Stimulated activated naive CD8-positive, alpha-beta T cell treated with anti-CD3 and anti-CD28 coated beads, Interleukin-15, amount 100 ng/mL, for 72 hours (primary cell): ENCODE measurements around the gene COQ8A.
"Not testable (repeated sequence)": the region's sequence is repeated elsewhere in the genome, so short reads cannot be mapped to it uniquely, and the experiment has no call there.

Experiments
- ATAC-seq: fragments of 150-1000 bp; cut with Tn5 transposase; 2 replicates; pipeline ENCODE4 v1.10.0; 2021; ENCODE audit warnings: mild to moderate bottlenecking, moderate library complexity
- DNase-seq, 2 donors: peaks; one replicate each; pipeline ENCODE4 v3.0.0; 2021 to 2022
- H3K27ac Mint-ChIP-seq, 2 donors: one replicate each; pipeline ENCODE4 v1.8.0; 2022; ENCODE audit warnings: mild to moderate bottlenecking in 2 of 2, mixed read lengths in 2 of 2, moderate library complexity in 2 of 2
- H3K27me3 Mint-ChIP-seq: one replicate; pipeline ENCODE4 v1.8.0; 2022; ENCODE audit warnings: mixed read lengths
- H3K4me1 Mint-ChIP-seq: one replicate; pipeline ENCODE4 v1.8.0; 2022; ENCODE audit warnings: mild to moderate bottlenecking, mixed read lengths
- H3K4me3 Mint-ChIP-seq, 2 donors: one replicate each; pipeline ENCODE4 v1.8.0; 2022; ENCODE audit warnings: mild to moderate bottlenecking in 2 of 2, mixed read lengths in 2 of 2, moderate library complexity in 1 of 2
- H3K9me3 Mint-ChIP-seq, 2 donors: one replicate each; pipeline ENCODE4 v1.8.0; 2022; ENCODE audit warnings: mixed read lengths in 2 of 2

COQ8A gene

DNA sequence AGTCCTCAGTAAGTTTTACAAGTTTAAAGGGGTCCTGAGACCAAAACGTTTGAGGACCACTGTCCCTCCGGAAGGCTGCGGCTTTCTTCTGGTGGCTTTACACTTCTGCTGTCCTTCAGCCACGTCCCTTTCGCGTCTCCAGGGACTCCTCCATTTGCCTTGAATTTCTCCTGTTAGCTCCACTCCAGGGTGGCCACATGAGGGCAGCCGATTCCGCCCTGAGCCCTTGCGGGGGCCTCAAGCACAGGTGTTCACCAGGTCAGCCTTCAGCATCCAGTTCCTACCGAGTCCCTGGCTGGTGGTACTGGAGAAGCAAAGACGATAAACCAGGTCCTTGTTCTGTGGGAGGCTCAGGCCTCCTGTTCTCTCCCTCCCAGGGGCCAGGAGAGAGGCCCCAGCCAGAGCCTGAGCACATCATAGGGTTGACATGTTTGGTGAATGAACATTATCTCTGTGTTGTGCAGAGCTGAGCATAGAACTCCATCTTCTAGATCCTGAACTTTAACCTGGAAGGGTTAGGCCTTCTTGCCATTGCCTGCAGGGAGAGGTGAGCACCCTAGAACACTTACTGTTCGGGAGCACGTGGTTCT is 27.4 kb upstream of the COQ8A start:
- no peaks in the 10 kb centered on the region for H3K27me3 Mint-ChIP-seq
- no peak overlapping the region for H3K27ac Mint-ChIP-seq
- H3K9me3 Mint-ChIP-seq, result no peaks in the 10 kb centered on the region
- no peak overlapping the region for H3K4me3 Mint-ChIP-seq
- H3K4me1 Mint-ChIP-seq, result no peaks in the 10 kb centered on the region
- DNase-seq (peak; percentile 44 to 57), ATAC-seq (peak; percentile 84)

DNA sequence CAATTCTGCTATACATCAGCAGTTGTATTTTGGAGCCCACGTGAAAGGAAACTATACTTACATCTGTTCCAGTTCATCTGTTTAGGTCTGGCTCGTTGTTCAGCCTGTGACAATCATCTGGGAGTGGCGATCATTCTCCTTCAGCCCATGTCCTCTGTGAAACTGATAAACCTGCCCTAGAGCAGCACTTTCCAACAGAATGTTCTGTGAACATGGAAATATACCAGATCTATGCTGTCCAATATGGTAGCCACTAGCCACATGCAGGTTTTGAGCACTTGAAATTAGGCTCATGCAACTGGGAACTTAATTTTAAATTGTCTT is 24.5 kb upstream of the COQ8A start:
- DNase-seq, result no peak
- Mint-ChIP-seq H3K27ac (no peak overlapping the region), H3K4me3 (no peak overlapping the region), H3K9me3 (no peaks in the 10 kb centered on the region), H3K4me1 (no peaks in the 10 kb centered on the region), H3K27me3 (no peaks in the 10 kb centered on the region)
- no peak for ATAC-seq

DNA sequence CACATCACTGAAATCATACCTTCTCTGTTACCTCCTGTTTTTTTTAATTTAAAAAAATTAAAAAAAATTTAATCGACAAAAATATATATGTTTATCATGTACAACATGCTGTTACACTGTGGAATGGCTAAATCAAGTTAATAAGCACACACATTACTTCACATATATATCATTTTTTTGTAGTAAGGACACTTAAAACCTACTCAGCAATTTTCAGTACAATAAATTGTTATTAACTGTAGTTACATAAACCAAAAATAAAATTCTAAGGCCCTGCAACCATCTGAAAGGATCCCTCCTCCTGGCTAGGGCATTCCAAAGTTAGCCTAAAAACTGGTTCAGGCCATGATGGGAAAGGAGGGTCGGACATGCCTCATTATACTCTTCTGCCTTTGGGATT is 23.6 kb upstream of the COQ8A start:
- Mint-ChIP-seq H3K4me3 (no peak overlapping the region), H3K27me3 (no peaks in the 10 kb centered on the region), H3K9me3 (no peaks in the 10 kb centered on the region), H3K4me1 (no peaks in the 10 kb centered on the region), H3K27ac (no peak overlapping the region)
- ATAC-seq (no peak), DNase-seq (no peak)

DNA sequence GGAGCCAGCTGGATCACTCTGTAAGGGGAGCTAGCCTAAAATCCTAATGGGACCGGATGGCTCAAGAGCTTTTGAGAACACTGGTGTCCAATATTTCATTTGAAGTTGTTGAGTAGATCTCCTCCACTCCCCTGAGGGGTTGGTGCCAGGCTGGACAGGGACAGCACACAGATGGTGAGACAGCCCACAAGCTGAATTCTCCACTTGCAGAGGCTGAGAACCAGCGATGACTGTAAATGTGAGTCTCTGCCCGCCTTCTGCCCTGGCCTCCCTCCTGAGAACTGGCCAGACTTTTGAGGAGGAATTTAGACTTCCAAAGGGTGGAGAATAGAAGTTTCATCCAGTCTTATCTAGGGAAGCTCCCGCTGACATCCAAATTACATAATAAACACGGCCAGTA is 20.5 kb upstream of the COQ8A start:
- ATAC-seq (no peak), DNase-seq (no peak)
- Mint-ChIP-seq H3K4me3 (no peak overlapping the region), H3K9me3 (no peaks in the 10 kb centered on the region), H3K27ac (no peak overlapping the region), H3K4me1 (no peaks in the 10 kb centered on the region), H3K27me3 (no peaks in the 10 kb centered on the region)

DNA sequence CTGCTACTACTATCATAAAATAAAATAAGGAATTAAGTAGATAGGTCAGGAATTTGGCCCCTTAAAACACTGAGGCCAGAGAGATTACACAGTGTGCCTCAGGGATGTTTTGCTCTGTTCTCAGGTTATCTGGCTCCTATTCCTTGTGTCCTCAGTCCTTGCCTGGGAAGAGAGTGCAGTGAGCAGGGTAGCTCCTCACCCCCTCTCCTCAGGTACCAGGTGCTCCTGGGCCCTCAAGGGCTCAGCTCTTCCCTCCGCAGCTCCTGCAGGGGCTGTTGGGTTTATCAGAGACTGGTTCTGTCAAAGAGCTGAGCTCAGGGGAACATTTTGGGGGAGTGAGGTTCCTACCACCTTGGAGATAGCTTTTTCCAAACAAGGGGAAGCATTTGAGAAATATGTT is 20.1 kb upstream of the COQ8A start:
- no peak overlapping the region for H3K4me3 Mint-ChIP-seq
- no peaks in the 10 kb centered on the region for H3K27me3 Mint-ChIP-seq
- no peaks in the 10 kb centered on the region for H3K9me3 Mint-ChIP-seq
- DNase-seq (no peak), ATAC-seq (no peak)
- peak overlapping the region in 1 of 2 donors; percentile 44 for H3K27ac Mint-ChIP-seq
- no peaks in the 10 kb centered on the region for H3K4me1 Mint-ChIP-seq

DNA sequence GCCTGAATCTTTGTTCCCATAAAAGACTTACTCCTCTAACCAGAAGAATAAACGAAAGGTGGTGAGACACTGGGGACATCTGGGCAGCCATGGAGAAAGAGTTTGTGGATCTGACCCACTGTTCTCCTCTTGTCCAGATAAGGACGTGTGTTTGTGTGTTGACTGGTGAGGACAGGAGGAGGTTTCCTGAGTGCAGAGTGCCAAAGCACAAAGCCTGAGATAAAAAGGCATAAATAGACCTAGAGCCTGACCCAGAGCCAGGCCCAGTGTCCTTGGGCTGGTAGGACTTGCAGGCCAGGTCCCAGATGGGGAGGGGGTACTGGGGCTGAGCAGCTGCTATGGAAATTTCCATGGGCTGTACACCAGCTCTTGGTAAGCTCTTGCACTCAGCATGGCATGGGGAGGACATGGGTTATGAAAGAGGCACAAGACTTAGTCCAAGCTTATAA is 19.6 kb upstream of the COQ8A start:
- Mint-ChIP-seq H3K27me3 (no peaks in the 10 kb centered on the region), H3K9me3 (no peaks in the 10 kb centered on the region), H3K4me3 (no peak overlapping the region), H3K4me1 (no peaks in the 10 kb centered on the region), H3K27ac (no peak overlapping the region)
- no peak for ATAC-seq
- DNase-seq, result no peak

DNA sequence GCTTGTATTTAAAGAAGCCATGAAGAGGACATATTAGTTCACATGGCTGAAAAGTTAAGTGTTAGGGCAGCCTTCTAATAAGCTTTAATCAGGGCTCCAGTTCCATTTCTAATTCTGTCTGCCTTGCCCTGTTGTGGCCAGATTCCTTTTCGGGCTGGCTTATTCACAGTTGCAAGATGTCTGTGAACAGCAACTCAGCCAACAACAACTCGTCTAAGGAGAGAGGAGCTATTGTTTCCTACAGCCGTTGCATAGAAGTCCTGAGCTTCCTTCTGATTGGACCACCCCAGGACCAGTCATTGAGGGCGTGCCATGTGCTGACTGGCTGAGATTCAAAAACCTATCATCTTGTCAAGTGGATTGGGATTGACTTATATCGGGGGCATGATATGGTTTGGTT is 18.6 kb upstream of the COQ8A start:
- Mint-ChIP-seq H3K27me3 (peaks cover 2% of the 10 kb centered on the region), H3K9me3 (no peaks in the 10 kb centered on the region), H3K4me3 (no peak overlapping the region), H3K4me1 (no peaks in the 10 kb centered on the region), H3K27ac (no peak overlapping the region)
- no peak for DNase-seq
- no peak for ATAC-seq

DNA sequence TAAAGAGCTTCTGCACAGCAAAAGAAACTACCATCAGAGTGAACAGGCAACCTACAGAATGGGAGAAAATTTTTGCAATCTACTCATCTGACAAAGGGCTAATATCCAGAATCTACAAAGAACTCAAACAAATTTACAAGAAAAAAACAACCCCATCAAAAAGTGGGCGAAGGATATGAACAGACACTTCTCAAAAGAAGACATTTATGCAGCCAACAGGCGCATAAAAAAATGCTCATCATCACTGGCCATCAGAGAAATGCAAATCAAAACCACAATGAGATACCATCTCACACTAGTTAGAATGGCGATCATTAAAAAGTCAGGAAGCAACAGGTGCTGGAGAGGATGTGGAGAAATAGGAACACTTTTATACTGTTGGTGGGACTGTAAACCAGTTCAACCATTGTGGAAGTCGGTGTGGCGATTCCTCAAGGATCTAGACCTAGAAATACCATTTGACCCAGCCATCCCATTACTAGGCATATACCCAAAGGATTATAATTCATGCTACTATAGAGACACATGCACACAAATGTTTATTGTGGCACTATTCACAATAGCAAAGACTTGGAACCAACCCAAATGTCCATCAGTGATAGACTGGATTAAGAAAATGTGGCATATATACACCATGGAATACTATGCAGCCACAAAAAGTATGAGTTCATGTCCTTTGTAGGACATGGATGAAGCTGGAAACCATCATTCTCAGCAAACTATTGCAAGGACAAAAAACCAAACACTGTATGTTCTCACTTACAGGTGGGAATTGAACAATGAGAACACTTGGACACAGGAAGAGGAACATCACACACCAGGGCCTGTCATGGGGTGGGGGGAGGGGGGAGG is 10.6 kb upstream of the COQ8A start:
- H3K4me1 Mint-ChIP-seq, ATAC-seq: not testable (repeated sequence)

DNA sequence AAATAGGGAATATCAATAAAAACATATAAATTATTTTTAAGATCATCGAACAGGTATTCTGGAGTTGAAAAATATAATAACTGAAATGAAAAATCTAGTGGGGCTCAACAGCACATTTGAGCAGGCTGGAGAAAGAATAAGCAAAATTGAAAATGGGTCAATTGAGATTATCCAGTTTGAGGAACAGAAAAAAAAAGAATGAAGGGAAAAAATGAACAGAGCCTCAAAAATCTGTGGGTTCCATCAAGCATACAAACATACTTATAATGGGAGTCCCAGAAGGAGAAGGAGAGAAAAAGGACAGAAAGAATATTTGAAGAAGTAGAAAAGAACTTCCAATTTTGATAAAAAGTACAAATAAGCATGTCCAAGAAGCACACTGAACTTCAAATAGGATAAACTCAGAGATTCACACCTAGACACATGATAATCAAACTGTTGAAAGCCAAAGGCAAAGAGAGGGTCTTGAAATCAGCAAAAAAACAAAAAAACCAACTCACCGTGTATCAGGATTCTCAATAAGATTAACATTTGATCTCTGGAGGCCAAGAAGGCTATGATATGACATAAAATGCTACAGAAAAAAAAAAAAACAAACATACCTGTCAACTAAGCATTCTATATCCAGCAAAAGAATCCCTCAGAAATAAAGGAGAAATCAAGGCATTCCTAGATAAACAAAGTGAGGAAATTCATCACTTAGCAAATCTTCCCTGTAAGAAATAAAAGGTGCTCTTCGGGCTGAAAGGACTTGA is 5.4 kb upstream of the COQ8A start:
- Mint-ChIP-seq H3K9me3 (peaks cover 16 to 17% of the 10 kb centered on the region in 2 donors), H3K27me3 (no peaks in the 10 kb centered on the region), H3K4me3 (no peak overlapping the region), H3K4me1 (peaks cover 24% of the 10 kb centered on the region), H3K27ac (no peak overlapping the region)
- no peak for ATAC-seq
- no peak for DNase-seq

More for the DNA sequence above, 10.6 kb upstream of the COQ8A start:
- H3K9me3 Mint-ChIP-seq, DNase-seq, H3K27me3 Mint-ChIP-seq, H3K27ac Mint-ChIP-seq, H3K4me3 Mint-ChIP-seq: not testable (repeated sequence)

DNA sequence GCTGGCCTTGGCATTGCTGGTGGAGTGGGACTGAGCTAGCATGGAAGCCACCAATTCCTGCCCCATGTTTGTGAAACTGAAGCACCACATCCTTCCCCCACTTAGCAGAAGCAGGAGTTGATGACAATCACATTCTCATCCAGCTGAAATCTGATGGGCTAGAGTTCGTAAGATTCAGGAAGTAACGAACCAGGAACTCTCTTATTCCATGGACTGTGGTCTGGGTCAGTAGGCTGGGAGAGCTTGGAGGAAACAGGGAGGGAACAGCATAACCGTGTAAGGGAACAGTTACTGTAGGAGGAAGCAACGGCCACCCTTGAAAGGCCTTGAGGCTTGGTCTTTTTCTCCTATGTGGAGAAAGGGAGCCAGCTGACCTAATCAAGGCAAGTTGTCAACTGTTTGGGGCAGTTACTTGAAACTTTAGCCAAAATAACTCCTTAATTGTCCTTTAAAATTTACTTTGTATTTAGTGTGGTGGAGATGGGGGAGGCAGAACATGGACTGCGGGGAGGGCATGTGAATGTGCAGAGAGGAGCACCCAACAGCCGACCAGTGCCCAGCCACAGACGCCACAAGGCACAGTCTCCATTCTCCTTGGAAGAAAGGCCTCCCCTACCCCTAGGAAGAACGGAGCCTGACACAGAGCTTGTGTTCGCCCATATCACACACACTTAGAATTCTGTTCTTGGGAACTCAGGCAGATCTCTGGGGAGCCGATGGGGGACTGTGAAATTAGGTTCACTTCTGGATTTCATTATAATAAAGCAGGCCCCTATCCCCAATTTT is 2.0 kb upstream of the COQ8A start:
- DNase-seq, result no peak
- H3K4me3 Mint-ChIP-seq, result peak overlapping the region; percentile 93 to 96
- no peak for ATAC-seq
- peak overlapping the region; percentile 29 to 99 for H3K27ac Mint-ChIP-seq
- H3K27me3 Mint-ChIP-seq, result no peaks in the 10 kb centered on the region
- H3K9me3 Mint-ChIP-seq, result peaks cover 16 to 17% of the 10 kb centered on the region in 2 donors
- peaks cover 44% of the 10 kb centered on the region for H3K4me1 Mint-ChIP-seq

DNA sequence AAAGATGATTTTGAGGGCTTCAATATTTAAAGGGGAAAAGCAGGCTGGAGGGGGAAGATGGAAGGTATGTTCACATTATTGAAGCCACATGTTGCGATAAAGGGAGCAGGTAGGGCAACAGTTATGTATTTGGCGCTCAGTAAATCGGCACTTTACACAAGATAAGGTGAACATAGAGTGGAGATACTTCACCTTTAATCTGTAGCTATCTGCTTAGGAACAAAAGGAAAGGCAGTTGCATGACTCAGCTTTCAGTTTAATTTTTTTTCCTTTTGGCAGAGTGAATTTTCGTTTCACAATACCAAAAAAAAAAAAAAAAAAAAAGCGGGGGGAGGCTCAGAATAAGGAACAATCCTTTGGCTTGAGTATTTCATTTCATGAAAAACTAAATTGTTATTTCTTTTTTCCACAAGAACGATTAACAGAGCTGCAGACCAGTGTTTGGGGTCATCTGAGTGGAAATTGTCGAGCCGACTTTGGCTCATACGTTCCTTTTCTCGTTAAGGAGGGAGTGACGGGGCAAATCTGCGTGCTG is 1.1 kb upstream of the COQ8A start:
- DNase-seq, result no peak
- peak overlapping the region; percentile 98 to 99 for H3K27ac Mint-ChIP-seq
- no peaks in the 10 kb centered on the region for H3K27me3 Mint-ChIP-seq
- H3K4me3 Mint-ChIP-seq, result peak overlapping the region; percentile 93 to 96
- ATAC-seq, result no peak
- peaks cover 16 to 17% of the 10 kb centered on the region in 2 donors for H3K9me3 Mint-ChIP-seq
- peaks cover 52% of the 10 kb centered on the region for H3K4me1 Mint-ChIP-seq

DNA sequence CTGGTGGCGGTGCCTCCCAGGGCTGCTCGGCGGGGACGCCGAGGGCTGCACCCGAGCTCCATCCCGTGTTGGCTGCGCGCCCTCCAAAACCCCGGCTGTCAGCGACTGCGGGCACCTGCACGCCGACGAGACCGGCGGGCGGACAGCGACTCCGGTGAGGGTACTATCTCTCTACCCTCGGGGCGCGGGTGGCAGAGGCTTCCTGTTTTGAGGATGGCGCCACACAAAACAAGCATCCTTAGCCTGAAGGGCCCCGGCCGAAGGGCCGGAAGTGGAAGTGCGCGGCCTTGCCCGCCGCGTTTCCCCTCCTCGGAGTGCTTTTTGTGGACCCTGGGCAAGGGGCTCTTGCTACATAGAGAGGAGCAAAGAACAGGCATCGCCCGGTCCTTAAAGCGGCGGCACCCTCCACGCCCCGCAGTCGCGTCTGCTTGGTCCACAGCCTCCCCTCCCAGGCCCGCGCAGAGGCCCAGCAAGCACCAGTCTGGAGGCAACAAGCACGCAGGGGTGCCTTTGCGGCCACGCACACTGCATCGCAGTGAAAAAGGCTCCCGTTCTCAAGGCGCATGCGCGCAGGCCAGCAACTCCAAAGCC is 561 bp upstream of the COQ8A start:
- peak overlapping the region; percentile 98 to 99 for H3K27ac Mint-ChIP-seq
- peak; percentile 53 for ATAC-seq
- H3K4me3 Mint-ChIP-seq, result peak overlapping the region; percentile 93 to 96
- DNase-seq, result no peak
- peaks cover 58% of the 10 kb centered on the region for H3K4me1 Mint-ChIP-seq
- no peaks in the 10 kb centered on the region for H3K27me3 Mint-ChIP-seq
- peaks cover 12 to 13% of the 10 kb centered on the region in 2 donors for H3K9me3 Mint-ChIP-seq

DNA sequence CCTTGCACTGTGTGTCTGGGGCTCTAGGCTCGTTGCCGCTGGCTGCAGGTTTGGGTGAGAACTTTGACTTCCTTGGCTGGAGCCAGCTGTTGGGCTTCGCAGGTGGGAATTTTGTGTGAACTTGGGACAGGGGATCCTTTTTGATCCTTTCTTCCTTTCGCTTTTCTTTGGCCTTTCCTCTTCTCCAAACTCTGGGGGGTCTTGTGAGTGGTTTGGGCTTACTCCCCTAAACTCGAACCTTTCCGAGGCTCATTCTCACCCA is 643 bp downstream of the COQ8A start:
- H3K4me1 Mint-ChIP-seq, result peaks cover 67% of the 10 kb centered on the region

DNA sequence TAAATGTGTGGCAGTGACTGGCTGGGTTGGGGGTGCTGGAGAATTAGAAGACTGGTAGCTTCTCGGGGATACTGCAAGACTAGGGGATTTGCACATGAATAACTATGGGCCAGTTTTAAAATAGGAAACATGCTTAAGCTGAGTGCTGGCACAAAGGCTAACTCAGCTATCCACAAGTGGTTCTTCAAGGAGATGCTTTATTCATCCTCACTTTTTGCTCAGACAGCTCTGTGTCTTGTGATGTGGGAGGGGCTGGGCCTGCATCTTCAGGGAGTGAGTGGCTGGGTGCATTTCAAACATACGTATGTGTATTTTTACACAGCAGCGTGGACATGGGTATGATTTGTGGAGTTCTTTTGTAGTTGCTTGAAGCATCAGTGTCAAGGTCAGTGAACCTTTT is 2.3 kb downstream of the COQ8A start:
- DNase-seq (no peak), ATAC-seq (no peak)
- H3K4me1 Mint-ChIP-seq, result peaks cover 78% of the 10 kb centered on the region
- H3K27me3 Mint-ChIP-seq, result no peaks in the 10 kb centered on the region
- no peak overlapping the region for H3K4me3 Mint-ChIP-seq
- H3K9me3 Mint-ChIP-seq, result no peaks in the 10 kb centered on the region
- H3K27ac Mint-ChIP-seq, result no peak overlapping the region

More for the DNA sequence above, 643 bp downstream of the COQ8A start:
- peak overlapping the region; percentile 93 to 96 for H3K4me3 Mint-ChIP-seq
- H3K27me3 Mint-ChIP-seq, result no peaks in the 10 kb centered on the region
- ATAC-seq (no peak), DNase-seq (no peak)
- H3K9me3 Mint-ChIP-seq, result peaks cover 0 to under 1% of the 10 kb centered on the region in 2 donors
- peak overlapping the region; percentile 85 to 98 for H3K27ac Mint-ChIP-seq

DNA sequence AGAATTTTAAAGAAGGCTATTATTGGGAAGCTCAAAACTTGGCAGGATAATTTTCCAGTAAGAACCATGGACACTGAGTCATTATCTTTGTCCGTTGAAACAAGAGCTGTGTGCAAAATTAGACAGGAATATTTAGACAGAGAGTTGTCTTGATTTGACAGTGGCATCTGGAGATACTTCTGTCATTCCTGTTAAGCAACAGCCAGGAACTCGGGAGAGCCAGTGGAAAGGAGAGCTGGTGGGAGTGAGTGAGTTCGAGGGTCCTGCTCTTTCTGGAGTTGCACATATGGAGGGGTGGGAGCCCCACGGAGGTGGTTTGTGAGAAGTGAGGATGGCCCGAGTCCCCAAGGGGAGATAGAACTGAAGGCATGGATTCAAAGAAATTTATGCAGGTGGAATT is 3.1 kb downstream of the COQ8A start:
- Mint-ChIP-seq H3K27ac (no peak overlapping the region), H3K4me3 (no peak overlapping the region), H3K27me3 (no peaks in the 10 kb centered on the region)

More for the DNA sequence above, 3.1 kb downstream of the COQ8A start:
- H3K9me3 Mint-ChIP-seq, result peaks cover 0 to 3% of the 10 kb centered on the region in 2 donors
- ATAC-seq, result no peak
- DNase-seq, result no peak
- peaks cover 72% of the 10 kb centered on the region for H3K4me1 Mint-ChIP-seq
